AG09319 (cell line): ENCODE results near the gene CUX1.

Experiments
- DNase-seq: peaks from one replicate; pipeline ENCODE4 v3.0.0-alpha.2; 2010; ENCODE audit warnings: low read depth; ENCODE audit errors: extremely low read depth
- CTCF ChIP-seq: IDR thresholded peaks from 2 replicates; pipeline ENCODE4 v1.5.1; 2011; ENCODE audit warnings: low read depth, mild to moderate bottlenecking, inconsistent platforms, low read length, moderate library complexity

The CUX1 gene

DNA sequence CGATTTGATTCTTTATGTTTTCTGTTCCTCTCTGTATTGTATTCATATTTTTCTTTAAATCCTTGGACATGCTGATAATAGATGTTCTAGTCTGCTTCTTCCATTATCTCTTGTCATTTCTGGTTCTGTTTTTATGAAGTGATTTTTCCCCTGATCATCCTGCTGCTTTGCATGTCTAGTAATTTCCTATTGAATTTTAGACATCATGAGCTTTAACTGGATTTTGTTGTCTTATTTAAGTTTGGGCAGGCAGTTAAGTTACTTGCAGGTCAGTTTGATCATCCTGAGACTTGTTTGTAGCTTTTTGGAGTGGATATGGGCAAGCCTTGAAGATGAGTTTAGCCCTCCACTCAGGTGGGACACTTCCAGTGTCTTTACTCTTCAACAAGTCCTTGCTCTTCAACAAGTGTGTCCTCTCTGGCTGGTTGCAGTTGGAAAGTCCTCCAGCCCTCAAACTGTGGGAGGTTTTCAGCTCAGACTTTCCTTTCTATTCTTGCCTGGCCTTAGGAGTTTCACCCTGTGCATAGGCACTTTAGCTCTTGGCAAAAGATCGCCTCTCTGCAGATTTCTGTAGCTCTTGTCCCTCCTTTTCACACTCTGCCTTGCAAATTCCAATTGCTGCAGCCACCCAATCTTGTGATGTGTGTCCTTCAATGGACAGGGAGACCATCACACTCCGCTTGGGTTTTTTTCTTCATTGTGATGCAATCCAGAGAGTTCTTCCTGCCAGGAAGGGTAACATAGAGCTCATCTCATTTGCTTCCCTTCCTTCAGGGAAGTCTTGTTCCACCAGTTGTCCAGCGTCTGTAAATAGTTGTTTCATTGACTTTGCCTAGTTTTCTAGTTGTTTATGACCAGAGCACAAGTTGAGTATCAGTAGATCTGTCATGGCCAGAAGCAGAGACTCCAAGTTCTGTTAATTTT is 272.0 kb downstream of the CUX1 start:
- no peak for DNase-seq
- no peak for TF ChIP-seq CTCF

- TF ChIP-seq CTCF, result no peak
- no peak for DNase-seq
These were observed 276.3 kb downstream of the CUX1 start for GRCh38 chr7:102093599-102094315.

GRCh38 chr7:102094316-102094650 is 276.9 kb downstream of the CUX1 start:
- no peak for TF ChIP-seq CTCF
- peak; percentile 30 for DNase-seq

DNA sequence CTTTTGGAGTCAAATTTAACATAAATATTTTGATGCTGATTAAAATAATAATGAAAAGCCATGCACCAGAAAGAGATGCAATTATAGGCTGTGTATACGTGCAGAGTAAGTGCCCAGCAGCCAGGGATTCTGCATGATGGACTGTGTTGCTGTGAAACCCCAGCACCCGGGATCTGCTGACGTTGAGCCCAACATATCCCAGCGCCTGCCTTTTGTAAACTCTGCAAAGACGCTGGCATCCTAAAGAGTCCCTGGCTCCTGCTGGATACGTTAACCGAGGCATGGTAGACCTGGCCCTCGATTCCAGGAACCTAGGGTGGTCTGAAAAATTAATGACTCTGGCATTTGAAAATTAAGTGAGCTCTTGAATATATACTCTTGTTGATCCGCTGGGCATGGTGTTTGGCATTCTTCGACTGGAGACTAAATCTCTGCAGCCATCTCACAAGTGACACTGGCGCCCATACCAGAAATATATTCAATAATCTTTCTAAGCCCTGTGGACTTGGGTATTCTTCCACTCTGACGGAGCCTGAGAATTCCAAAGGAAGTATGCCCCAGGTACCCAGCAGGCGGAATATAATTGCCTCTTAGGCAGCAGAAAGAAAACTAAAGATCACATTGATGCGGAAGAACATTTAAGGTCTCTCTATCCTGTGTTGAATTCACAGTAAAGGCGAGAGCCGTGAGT is 278.0 kb downstream of the CUX1 start:
- DNase-seq, result no peak
- TF ChIP-seq CTCF, result no peak

DNA sequence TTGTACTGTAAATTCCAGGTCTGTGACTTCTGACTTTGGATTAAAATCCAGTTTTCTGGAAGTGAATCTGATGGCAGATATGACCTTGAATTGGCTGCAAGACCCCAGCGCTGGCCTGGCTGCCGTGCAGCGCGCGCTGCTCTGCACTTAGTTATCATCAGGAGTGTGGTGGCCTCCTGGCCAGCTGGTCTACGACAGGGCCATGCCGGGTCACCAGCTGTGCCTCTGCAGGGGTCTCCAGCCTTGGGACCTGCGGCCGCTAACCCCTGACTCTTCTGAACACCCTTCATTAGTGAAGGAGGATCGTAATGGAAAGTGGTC is 278.5 kb downstream of the CUX1 start:
- no peak for DNase-seq
- no peak for TF ChIP-seq CTCF

GRCh38 chr7:102096706-102097427 is 279.4 kb downstream of the CUX1 start:
- DNase-seq, result no peak
- no peak for TF ChIP-seq CTCF
